ENCODE data around the gene MEI1.

GRCh38 chr22:41818596-41818995, 119.3 kb downstream of the MEI1 start:
- no peak for TF ChIP-seq CBX2 (IDR thresholded peaks at IDR 0.05; ENCODE audit: insufficient read depth, low read length, poor library complexity, severe bottlenecking)
- TF ChIP-seq CHD1 (IDR thresholded peaks at IDR 0.05; ENCODE audit: low read length), result no peak
- TF ChIP-seq NR4A1 (CRISPR knock-in tag; IDR thresholded peaks at IDR 0.05), result no peak
- no peak for TF ChIP-seq NR4A1 (tag; IDR thresholded peaks at IDR 0.05)
- no peak for TF ChIP-seq KDM1A (IDR thresholded peaks at IDR 0.05)
- TF ChIP-seq ZNF121 (CRISPR knock-in tag; conservative IDR thresholded peaks at IDR 0.05), result no peak
- no peak for TF ChIP-seq RCOR1 (IDR thresholded peaks at IDR 0.05; ENCODE audit: borderline replicate concordance in 1 of 2, low read depth in 2 of 2, low read length in 2 of 2)

Measured in K562 (cell line).